BLaER1 treated with 17β-estradiol and CSF1 and Interleukin-3, amounts not matched to agents 10 nM and 100 nM (cell line): ENCODE data around the gene IGF1.

Experiments
- H3K27ac ChIP-seq, 11 experiments: shearing (Covaris generic); formaldehyde crosslinking; 2 replicates each; pipeline ENCODE4 v1.8.1; 2022
- H3K27me3 ChIP-seq, 11 experiments: shearing (Covaris generic); formaldehyde crosslinking; 2 replicates each; pipeline ENCODE4 v1.8.1; 2022
- H3K36me3 ChIP-seq, 11 experiments: shearing (Covaris generic); formaldehyde crosslinking; 2 replicates each; pipeline ENCODE4 v1.8.1; 2022
- H3K4me1 ChIP-seq, 10 experiments: shearing (Covaris generic); formaldehyde crosslinking; 2 replicates each; pipeline ENCODE4 v1.8.1; 2022
- H3K4me2 ChIP-seq, 11 experiments: shearing (Covaris generic); formaldehyde crosslinking; 2 replicates each; pipeline ENCODE4 v1.8.1; 2022
- H3K4me3 ChIP-seq, 10 experiments: shearing (Covaris generic); formaldehyde crosslinking; 2 replicates each; pipeline ENCODE4 v1.8.1; 2022
- H3K9ac ChIP-seq, 11 experiments: shearing (Covaris generic); formaldehyde crosslinking; 2 replicates each; pipeline ENCODE4 v1.8.1; 2022
- H3K9me3 ChIP-seq, 11 experiments: shearing (Covaris generic); formaldehyde crosslinking; replicated peaks in 1 of 11; 2 replicates each; pipeline ENCODE4 v1.8.1; 2022
- H4K20me1 ChIP-seq, 11 experiments: shearing (Covaris generic); formaldehyde crosslinking; 2 replicates each; pipeline ENCODE4 v1.8.1; 2022
- Cebpa-rat ChIP-seq, 11 experiments: shearing (Covaris generic); IDR thresholded peaks; 2 replicates each; pipeline ENCODE4 v1.8.1; 2022

Gene IGF1

DNA sequence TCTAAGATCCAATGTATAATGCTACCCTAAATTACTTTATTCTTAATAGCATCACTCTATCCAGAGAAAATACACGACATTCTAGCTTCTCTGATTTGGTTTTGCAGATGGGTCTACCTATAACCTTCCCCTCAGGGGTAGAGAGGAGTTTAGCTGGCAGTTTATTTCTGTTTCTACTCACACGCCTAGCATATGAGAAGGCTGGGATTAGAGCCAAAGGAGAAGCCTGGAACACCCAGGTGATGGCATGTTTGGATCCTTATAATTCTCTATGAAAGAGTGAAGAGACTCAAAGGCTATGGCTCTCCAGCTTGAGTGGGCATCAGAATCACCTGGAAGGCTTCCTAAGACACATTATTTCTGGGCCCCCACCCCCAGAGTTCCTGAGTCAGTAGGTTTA lies 131.3 kb downstream of the IGF1 start:
- H3K4me3 ChIP-seq = no peak overlapping the region
- no peaks in the 10 kb centered on the region for H4K20me1 ChIP-seq
- no peaks in the 10 kb centered on the region for H3K27me3 ChIP-seq
- no peak overlapping the region for H3K27ac ChIP-seq
- no peaks in the 10 kb centered on the region for H3K4me1 ChIP-seq
- no peak overlapping the region for H3K9ac ChIP-seq
- peaks cover 12 to 30% (median 23%) of the 10 kb centered on the region in 11 experiments for H3K9me3 ChIP-seq
- H3K4me2 ChIP-seq = no peak overlapping the region
- TF ChIP-seq Cebpa-rat (IDR thresholded peaks at IDR 0.05) = no peak
- H3K36me3 ChIP-seq = peaks cover 0 to 4% (median 0%) of the 10 kb centered on the region in 11 experiments; a peak in 4 of 22 replicates

DNA sequence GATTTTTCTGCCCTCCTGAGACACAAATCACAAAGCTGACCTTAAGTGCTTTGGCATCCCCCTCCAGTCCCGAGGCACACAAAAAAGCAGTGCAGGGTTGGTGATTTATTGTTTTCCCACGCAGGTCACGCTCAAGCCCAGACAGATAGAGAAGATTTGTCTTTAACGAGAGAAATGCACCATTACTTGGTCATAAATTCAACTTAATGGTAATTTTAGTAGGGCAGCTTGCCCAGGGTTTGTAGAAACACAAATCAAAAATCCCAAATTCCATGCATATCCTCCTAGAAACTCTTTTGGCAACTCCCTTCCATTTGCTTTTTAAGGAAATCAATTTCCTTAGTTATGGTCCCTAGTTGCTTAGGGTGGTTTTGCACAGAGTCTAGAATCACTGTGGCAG lies 132.6 kb downstream of the IGF1 start:
- TF ChIP-seq Cebpa-rat (IDR thresholded peaks at IDR 0.05) = no peak
- Histone ChIP-seq H3K27ac (no peak overlapping the region), H3K4me2 (no peak overlapping the region), H4K20me1 (no peaks in the 10 kb centered on the region), H3K27me3 (no peaks in the 10 kb centered on the region), H3K4me1 (no peaks in the 10 kb centered on the region), H3K36me3 (no peaks in the 10 kb centered on the region), H3K9ac (no peak overlapping the region), H3K9me3 (peaks cover 0 to 18% (median 11%) of the 10 kb centered on the region in 11 experiments; a peak in 17 of 22 replicates), H3K4me3 (no peak overlapping the region)
